Measurements from ENCODE around the gene CS.

DNA sequence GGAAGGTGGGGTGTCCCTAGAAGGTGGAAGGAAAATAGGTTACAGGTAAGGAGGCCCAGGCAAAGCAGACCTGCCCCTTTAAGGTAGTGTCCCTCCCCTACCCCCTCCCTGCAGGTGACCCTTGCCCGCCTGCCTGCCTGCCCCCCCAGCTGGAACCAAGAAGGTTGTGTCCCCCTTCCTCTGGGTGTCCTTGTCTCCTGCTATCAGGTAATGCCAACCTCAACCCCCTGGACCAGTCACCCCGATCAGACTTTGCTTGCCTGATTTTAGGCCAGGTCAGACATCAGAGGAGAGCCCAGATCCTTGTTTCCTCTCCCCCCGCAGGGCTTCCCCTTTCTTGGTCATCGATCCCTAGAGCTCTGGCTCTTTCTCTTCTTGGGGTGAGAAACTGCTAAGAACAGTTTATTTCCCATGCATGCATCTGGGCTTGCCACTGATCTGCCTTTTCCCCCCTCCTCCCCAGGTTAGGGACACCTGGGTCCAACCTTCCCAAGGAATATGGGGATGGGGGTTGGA, 70.2 kb downstream of the CS start, which contains the start of gene SLC39A5:
- TF ChIP-seq CTCF (IDR thresholded peaks at IDR 0.05; ENCODE audit: insufficient read depth, low read length) (no peak), GABPA (IDR thresholded peaks at IDR 0.05; ENCODE audit: low read depth) (no peak), POLR2AphosphoS5 (IDR thresholded peaks at IDR 0.05; ENCODE audit: low read depth) (no peak), REST (IDR thresholded peaks at IDR 0.05; ENCODE audit: insufficient replicate concordance, low read depth) (no peak)
